GM12873 (cell line): ENCODE data around the gene AKIRIN2.

Source experiments
- CTCF ChIP-seq: IDR thresholded peaks from 2 replicates; pipeline ENCODE4 v1.5.1; 2012; ENCODE audit warnings: low read depth, mild to moderate bottlenecking, moderate library complexity, low read length, control low read depth; ENCODE audit not compliant: insufficient read depth; ENCODE audit errors: missing control alignments

The AKIRIN2 gene

GRCh38 chr6:87661016-87661415 lies 41.0 kb downstream of the AKIRIN2 start:
- no peak for TF ChIP-seq CTCF

- TF ChIP-seq CTCF: no peak
These were observed 41.7 kb downstream of the AKIRIN2 start for GRCh38 chr6:87660226-87660911.

DNA sequence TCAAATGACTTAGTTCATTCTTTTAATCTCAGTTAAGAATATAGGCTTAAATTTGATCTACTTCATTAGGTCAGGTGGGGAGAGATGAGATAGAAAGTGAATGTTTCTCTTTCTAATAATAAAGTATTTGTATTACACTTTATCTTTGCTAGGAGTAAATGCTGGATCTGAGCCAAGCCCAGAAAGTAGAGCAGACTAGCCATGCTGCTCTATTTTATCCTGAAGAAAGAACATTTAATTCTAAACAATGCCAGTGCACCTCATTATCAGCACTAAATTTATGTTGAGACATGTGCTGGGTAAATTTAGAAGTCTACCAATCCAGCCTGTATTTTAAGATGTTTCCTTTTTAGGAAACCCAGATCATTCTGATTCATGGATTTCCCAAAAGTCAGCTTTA lies 43.5 kb downstream of the AKIRIN2 start:
- no peak for TF ChIP-seq CTCF

DNA sequence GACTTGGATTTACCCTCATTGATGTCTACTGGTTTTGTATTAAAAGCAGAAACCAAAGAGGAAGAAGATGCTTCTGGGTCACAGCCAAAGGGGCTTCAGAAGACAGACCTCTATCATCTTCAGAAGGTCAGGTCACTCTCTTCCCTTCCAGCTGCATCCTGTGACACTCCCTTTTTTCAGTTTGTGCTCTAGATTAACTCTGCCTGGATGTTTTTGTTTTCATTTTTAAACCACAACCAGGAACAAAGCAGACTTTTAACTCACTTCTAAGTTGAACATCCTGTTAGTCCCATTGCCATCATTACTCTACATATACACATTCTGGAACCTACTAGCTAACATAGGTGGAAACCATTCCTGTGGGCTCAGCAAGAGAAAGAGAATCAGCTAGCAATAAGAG lies 45.2 kb downstream of the AKIRIN2 start:
- TF ChIP-seq CTCF: no peak

DNA sequence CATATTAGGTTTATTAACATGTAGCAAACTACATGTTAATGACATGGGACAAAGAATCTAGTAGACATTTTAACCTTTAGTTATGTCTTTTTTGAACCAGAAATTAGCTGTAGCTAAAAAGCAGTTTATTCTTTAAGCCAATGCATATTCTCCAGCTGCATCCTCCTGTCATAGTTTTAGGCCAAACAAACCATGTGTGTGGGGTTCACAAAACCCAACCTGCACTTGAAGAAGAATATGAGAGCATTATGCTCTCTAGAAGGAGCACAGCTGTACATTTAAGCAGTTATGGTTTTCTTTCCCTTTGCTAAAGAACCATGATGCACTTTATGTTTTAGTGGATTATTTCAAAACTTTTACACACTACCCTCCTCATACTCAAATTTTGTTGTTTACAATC lies 46.2 kb downstream of the AKIRIN2 start:
- no peak for TF ChIP-seq CTCF

DNA sequence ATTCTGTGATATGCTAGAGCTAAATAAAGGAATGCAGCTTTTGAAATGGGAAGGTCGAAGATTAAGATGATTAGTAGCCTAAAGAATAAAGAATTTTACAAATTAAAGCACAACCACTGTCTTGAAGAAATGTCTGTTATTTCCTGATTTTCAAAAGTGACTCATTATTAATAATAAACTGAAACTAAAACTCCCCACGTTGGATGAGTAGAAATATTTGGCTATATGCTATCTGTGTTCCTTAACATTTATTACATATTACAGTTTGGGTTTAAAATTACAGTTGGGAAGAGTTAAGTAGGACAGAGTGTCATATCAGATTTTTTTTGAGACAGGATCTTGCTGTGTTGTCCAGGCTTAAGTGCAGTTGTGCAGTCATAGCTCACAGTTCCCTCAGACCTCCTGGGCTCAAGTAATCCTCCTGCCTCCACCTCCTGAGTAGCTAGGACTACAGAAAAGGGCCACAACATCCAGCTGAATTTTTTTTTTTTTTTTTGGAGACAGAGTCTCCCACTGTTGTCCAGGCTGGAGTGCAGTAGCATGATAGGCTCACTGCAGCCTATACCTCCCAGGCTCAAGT lies 47.1 kb downstream of the AKIRIN2 start:
- no peak for TF ChIP-seq CTCF

GRCh38 chr6:87654122-87654521 lies 47.9 kb downstream of the AKIRIN2 start:
- TF ChIP-seq CTCF: no peak
